HEK293T (cell line): Measurements from ENCODE around the gene GREB1L.

Experiments
- ARNT ChIP-seq: fragments of 450-650 bp; IDR thresholded peaks from 2 replicates; pipeline ENCODE4 v1.6.1; 2017; ENCODE audit warnings: mild to moderate bottlenecking
- BHLHE40 ChIP-seq: fragments of 450-650 bp; IDR thresholded peaks from 2 replicates; pipeline ENCODE4 v1.6.1; 2016; ENCODE audit warnings: mild to moderate bottlenecking, moderate library complexity, borderline replicate concordance
- ELF4 ChIP-seq: fragments of 450-650 bp; IDR thresholded peaks from 2 replicates; pipeline ENCODE4 v1.6.1; 2017; ENCODE audit warnings: antibody characterized with exemption
- FOXA1 ChIP-seq: fragments of 450-650 bp; IDR thresholded peaks from 2 replicates; pipeline ENCODE4 v1.6.1; 2016; ENCODE audit warnings: mild to moderate bottlenecking
- FOXM1 ChIP-seq: fragments of 450-650 bp; IDR thresholded peaks from 2 replicates; pipeline ENCODE4 v1.6.1; 2017; ENCODE audit warnings: mild to moderate bottlenecking, borderline replicate concordance
- HDGF ChIP-seq: fragments of 450-650 bp; IDR thresholded peaks from 2 replicates; pipeline ENCODE4 v1.6.1; 2017; ENCODE audit warnings: antibody characterized with exemption, borderline replicate concordance

DNA sequence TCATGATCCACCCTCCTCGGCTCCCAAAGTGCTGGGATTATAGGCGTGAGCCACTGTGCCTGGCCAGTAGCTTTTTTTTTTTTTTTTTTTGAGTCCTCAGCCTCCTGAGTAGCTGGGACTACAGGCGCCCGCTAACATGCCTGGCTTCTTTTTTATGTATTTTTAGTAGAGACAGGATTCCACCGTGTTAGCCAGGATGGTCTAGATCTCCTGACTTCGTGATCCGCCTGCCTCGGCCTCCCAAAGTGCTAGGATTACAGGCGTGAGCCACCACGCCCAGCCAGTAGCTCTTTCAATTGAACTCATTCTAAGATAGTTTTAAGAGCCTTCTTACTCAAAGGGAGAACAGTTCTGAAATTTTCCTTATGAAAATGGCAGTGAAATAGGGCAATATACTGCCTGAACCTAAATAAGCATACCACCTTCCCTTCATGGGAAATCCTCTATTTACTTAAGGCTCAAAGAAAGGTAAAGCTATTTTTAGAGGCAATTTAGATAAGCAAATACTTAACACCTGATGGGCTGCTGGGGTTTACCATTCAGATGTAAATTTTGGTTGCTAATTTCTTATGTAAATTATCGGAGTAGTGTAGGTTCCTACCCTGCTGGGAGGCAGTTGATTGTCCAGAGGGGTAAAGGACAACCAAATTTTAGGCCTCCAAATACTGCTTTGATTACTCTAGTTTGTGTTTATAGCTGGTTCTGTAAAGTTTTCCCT is 144.7 kb downstream of the GREB1L start:
- TF ChIP-seq FOXM1: no peak
- no peak for TF ChIP-seq HDGF
- no peak for TF ChIP-seq BHLHE40
- no peak for TF ChIP-seq ELF4
- no peak for TF ChIP-seq FOXA1
- TF ChIP-seq ARNT: no peak
